ENCODE results near the gene CENPU.

DNA sequence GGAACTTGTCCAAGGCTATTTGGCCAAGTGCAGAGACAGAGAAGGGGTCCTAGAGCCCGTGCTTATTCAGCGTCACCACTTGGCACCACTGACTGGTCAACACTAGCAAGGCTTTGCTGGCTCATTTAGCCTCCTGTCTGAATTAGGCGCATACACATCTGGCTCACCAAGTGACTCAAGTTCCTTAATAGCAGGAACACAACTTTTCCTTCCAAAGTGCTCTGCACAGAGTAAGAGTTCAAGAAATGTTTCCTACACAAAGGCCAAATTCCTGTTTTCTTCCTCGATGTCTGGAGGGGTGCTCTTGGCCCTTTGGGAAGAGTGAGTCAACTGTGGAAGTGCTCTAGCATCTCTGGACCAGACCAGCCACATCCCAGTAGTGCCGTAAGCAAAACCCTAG is 26.8 kb upstream of the CENPU start:
- TF ChIP-seq, protein P1, sequence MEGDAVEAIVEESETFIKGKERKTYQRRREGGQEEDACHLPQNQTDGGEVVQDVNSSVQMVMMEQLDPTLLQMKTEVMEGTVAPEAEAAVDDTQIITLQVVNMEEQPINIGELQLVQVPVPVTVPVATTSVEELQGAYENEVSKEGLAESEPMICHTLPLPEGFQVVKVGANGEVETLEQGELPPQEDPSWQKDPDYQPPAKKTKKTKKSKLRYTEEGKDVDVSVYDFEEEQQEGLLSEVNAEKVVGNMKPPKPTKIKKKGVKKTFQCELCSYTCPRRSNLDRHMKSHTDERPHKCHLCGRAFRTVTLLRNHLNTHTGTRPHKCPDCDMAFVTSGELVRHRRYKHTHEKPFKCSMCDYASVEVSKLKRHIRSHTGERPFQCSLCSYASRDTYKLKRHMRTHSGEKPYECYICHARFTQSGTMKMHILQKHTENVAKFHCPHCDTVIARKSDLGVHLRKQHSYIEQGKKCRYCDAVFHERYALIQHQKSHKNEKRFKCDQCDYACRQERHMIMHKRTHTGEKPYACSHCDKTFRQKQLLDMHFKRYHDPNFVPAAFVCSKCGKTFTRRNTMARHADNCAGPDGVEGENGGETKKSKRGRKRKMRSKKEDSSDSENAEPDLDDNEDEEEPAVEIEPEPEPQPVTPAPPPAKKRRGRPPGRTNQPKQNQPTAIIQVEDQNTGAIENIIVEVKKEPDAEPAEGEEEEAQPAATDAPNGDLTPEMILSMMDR (IDR thresholded peaks at IDR 0.05): no peak
- TF ChIP-seq POLR2AphosphoS5 (IDR thresholded peaks at IDR 0.05): no peak
- TF ChIP-seq POLR2A (IDR thresholded peaks at IDR 0.05): no peak

Data from transverse colon (tissue), 4 donors.